ENCODE measurements around the gene MRPL17.
"Not testable (repeated sequence)": the region's sequence is repeated elsewhere in the genome, so short reads cannot be mapped to it uniquely, and the experiment has no call there.

Gene MRPL17

DNA sequence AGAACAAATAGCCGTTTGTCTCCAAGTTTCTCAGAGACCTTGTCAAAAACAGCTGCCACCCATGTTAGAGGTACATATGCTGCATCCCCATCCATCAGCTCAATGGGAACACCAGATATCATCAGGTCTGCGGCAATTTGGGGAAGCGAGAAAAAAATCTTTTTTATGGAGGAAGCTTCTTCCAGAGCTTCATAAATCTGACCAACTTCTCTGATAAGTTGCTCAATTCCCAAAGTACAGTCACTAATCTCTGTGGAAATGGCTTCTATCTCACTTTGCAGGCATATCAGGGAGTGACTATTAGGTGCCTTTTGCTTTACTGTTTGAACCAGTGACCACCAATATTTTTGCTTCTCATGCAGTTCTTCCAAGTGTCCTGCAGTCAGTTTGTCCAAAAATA is 34.3 kb upstream of the MRPL17 start:
- H3K36me3 ChIP-seq (ENCODE audit: insufficient read depth, low read length) = no peaks in the 10 kb centered on the region

DNA sequence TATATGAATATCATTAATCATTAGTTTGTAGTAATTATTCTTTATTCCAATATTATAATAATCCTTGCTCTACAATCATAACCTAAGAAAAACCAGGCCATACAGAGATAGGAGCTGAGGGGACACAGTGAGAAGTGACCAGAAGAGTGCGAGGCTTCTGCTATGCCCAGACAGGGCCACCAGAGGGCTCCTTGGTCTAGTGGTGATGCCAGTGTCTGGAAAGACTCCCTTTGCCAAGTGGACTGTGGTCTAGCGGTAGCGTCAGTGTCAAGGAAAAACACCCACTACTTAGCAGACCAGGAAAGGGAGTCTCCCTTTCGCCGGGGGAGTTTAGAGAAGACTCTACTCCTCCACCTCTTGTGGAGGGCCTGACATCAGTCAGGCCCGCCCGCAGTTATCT is 28.4 kb upstream of the MRPL17 start:
- H3K9ac ChIP-seq (ENCODE audit: low read length); H3K9me3 ChIP-seq (ENCODE audit: low read length); H3K9me2 ChIP-seq (ENCODE audit: low read depth, low read length); H3K4me3 ChIP-seq (ENCODE audit: low read depth, low read length, poor library complexity, severe bottlenecking); H3F3A ChIP-seq (ENCODE audit: insufficient read depth, low read length); H3K36me3 ChIP-seq (ENCODE audit: insufficient read depth, low read length); H3K4me1 ChIP-seq (ENCODE audit: insufficient read depth, low read length, severe bottlenecking); H3K79me2 ChIP-seq (ENCODE audit: insufficient read depth, low read length); H4K20me1 ChIP-seq (ENCODE audit: insufficient read depth, low read length); H3K27me3 ChIP-seq (ENCODE audit: insufficient read depth, low read length); H3K27ac ChIP-seq (ENCODE audit: low read depth, low read length, poor library complexity, severe bottlenecking); H2AFZ ChIP-seq (ENCODE audit: low read length); H3K4me2 ChIP-seq (ENCODE audit: low read length): not testable (repeated sequence)
- TF ChIP-seq CTCF (IDR thresholded peaks at IDR 0.05; ENCODE audit: low read length) = peak; percentile 31; the same call in 1 of the 2 replicates

More for the DNA sequence above, 34.3 kb upstream of the MRPL17 start:
- Histone ChIP-seq H3K9me3 (ENCODE audit: low read length) (no peaks in the 10 kb centered on the region), H4K20me1 (ENCODE audit: insufficient read depth, low read length) (no peaks in the 10 kb centered on the region), H3K4me1 (ENCODE audit: insufficient read depth, low read length, severe bottlenecking) (no peaks in the 10 kb centered on the region), H3K4me2 (ENCODE audit: low read length) (no peak overlapping the region), H3K9me2 (ENCODE audit: low read depth, low read length) (no peaks in the 10 kb centered on the region), H3K4me3 (ENCODE audit: low read depth, low read length, poor library complexity, severe bottlenecking) (no peak overlapping the region), H2AFZ (ENCODE audit: low read length) (no peak overlapping the region), H3K79me2 (ENCODE audit: insufficient read depth, low read length) (no peaks in the 10 kb centered on the region), H3K9ac (ENCODE audit: low read length) (no peak overlapping the region), H3F3A (ENCODE audit: insufficient read depth, low read length) (no peaks in the 10 kb centered on the region), H3K27ac (ENCODE audit: low read depth, low read length, poor library complexity, severe bottlenecking) (no peak overlapping the region), H3K27me3 (ENCODE audit: insufficient read depth, low read length) (no peaks in the 10 kb centered on the region)
- no peak for TF ChIP-seq EZH2 (IDR thresholded peaks at IDR 0.05; ENCODE audit: borderline replicate concordance, low read length)
- TF ChIP-seq CTCF (IDR thresholded peaks at IDR 0.05; ENCODE audit: low read length) = no peak

- no peak overlapping the region for H2AFZ ChIP-seq (ENCODE audit: low read length)
- no peak for TF ChIP-seq CTCF (IDR thresholded peaks at IDR 0.05; ENCODE audit: low read length)
- no peak for TF ChIP-seq EZH2 (IDR thresholded peaks at IDR 0.05; ENCODE audit: borderline replicate concordance, low read length)
- no peaks in the 10 kb centered on the region for H3K9me3 ChIP-seq (ENCODE audit: low read length)
- no peak overlapping the region for H3K4me3 ChIP-seq (ENCODE audit: low read depth, low read length, poor library complexity, severe bottlenecking)
- no peaks in the 10 kb centered on the region for H3K9me2 ChIP-seq (ENCODE audit: low read depth, low read length)
- no peaks in the 10 kb centered on the region for H3F3A ChIP-seq (ENCODE audit: insufficient read depth, low read length)
- H3K4me2 ChIP-seq (ENCODE audit: low read length) = no peak overlapping the region
- no peak overlapping the region for H3K27ac ChIP-seq (ENCODE audit: low read depth, low read length, poor library complexity, severe bottlenecking)
- no peaks in the 10 kb centered on the region for H3K4me1 ChIP-seq (ENCODE audit: insufficient read depth, low read length, severe bottlenecking)
- H3K79me2 ChIP-seq (ENCODE audit: insufficient read depth, low read length) = no peaks in the 10 kb centered on the region
- no peaks in the 10 kb centered on the region for H3K27me3 ChIP-seq (ENCODE audit: insufficient read depth, low read length)
- no peak overlapping the region for H3K9ac ChIP-seq (ENCODE audit: low read length)
- no peaks in the 10 kb centered on the region for H4K20me1 ChIP-seq (ENCODE audit: insufficient read depth, low read length)
- no peaks in the 10 kb centered on the region for H3K36me3 ChIP-seq (ENCODE audit: insufficient read depth, low read length)
Observed at GRCh38 chr11:6708876-6709275, 25.7 kb upstream of the MRPL17 start.
